Ecto neural progenitor cell (in vitro differentiated cells): ENCODE results near the gene RIPK4.

ENCODE experiments used
- DNase-seq: peaks from one replicate; pipeline ENCODE4 v3.0.0-alpha.2; 2018; ENCODE audit warnings: low spot score

Gene RIPK4

GRCh38 chr21:41753006-41753898 is 13.6 kb downstream of the RIPK4 start:
- peak; percentile 40 for DNase-seq

GRCh38 chr21:41752231-41752681 is 14.6 kb downstream of the RIPK4 start:
- DNase-seq = peak; percentile 44

DNA sequence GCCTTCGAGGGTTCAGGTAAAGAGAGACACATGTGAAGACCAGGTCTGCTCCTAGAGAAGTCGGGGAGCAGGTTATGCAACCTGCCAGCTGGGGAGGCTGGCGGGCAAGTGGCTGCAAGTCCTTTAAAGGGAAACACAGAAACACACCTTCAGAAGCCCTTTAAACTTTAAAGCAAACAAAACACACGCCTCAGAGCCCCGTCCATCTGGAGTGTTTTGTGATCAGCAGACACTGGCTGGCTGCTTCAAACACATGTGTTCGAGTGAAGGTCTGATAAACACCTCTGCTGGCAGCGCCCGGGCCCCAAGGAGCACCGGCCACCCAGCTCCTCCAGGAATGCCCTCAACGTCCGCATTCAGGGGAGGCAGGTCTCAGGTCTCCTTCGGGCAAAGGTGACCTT is 15.2 kb downstream of the RIPK4 start:
- peak; percentile 47 for DNase-seq

DNA sequence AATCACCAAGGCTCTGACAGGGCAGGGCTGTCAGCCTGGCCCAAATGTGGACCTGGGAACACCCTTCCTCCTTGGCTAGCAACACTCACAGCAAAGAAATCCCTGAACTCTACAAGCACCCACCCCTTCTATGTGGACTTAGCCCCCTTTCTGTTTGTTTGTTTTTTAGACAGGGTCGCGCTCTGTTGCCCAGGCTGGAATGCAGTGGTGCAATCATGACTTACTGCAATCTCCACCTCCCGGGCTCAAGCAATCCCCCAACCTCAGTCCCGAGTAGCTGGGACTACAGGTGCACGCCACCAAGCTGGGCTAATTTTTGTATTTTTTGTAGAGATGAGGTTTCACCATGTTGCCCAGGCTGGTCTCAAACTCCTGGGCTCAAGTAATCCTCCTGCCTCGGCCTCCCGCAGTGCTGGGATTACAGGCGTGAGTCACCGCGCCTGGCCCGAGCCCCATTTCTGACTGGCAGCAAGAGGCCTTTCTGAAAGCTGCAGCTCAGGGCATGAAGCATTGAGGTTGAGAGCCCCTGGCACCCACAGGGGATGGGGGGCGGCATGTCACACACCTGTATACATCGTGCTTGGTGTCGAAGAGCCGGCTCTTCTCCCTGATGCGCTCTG is 16.2 kb downstream of the RIPK4 start:
- DNase-seq = peak; percentile 58

- DNase-seq = peak; percentile 83
These were observed 16.8 kb downstream of the RIPK4 start for GRCh38 chr21:41750051-41750450.

GRCh38 chr21:41749286-41749685 is 17.6 kb downstream of the RIPK4 start:
- DNase-seq = peak; percentile 33

GRCh38 chr21:41747943-41748738 is 18.7 kb downstream of the RIPK4 start:
- no peak for DNase-seq

DNA sequence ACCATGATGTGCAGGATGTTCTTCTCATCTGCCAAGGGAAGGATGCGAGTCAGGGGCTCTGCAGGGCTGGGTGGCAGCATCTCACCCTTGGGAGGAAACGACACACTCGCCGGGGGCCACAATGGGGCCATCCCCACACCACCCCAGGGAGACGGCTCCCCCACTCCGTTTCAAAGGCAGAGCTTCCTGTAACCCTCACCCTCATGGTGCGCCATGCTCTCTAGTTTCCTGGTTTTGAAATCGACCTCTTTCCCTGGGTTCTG is 20.2 kb downstream of the RIPK4 start:
- DNase-seq = peak; percentile 38

GRCh38 chr21:41745971-41746743 is 20.7 kb downstream of the RIPK4 start:
- peak; percentile 49 for DNase-seq

DNA sequence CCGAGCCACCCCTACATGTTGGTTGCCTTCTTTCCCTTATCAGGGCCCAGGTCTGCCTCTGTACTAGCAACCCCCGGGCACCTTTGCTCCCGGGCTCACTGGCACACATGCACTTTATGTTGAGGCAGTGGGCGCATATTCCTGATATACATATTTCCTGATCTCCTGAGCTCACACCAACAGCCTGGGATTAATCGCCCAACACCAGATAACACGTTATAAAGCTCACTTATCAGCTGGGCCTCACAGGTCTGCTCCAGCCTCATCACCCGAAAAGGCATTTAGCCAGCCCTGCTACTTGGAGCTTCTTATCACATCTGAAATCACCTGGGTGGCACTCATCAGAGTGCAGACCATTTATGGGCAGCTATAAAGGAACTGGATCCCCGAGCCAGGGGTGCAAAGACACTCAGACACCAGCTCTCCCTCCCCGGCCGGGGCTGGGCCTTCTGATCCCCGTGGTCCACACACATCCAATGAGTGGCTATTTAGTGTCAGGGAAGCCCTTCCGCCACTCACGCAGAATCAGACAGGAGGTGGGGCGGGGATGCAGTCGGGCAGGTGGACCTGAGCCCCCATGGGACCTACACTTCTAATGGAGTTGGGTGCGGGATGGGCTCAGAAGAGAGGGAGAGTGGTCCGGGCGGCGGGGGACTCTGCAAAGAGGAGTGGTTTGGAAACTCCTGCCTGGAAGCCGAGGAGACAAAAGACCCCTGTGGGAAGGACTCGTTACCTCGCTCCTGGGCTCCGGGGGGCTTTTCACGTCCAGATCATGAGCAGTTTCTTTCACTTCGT is 21.6 kb downstream of the RIPK4 start:
- peak; percentile 41 for DNase-seq

DNA sequence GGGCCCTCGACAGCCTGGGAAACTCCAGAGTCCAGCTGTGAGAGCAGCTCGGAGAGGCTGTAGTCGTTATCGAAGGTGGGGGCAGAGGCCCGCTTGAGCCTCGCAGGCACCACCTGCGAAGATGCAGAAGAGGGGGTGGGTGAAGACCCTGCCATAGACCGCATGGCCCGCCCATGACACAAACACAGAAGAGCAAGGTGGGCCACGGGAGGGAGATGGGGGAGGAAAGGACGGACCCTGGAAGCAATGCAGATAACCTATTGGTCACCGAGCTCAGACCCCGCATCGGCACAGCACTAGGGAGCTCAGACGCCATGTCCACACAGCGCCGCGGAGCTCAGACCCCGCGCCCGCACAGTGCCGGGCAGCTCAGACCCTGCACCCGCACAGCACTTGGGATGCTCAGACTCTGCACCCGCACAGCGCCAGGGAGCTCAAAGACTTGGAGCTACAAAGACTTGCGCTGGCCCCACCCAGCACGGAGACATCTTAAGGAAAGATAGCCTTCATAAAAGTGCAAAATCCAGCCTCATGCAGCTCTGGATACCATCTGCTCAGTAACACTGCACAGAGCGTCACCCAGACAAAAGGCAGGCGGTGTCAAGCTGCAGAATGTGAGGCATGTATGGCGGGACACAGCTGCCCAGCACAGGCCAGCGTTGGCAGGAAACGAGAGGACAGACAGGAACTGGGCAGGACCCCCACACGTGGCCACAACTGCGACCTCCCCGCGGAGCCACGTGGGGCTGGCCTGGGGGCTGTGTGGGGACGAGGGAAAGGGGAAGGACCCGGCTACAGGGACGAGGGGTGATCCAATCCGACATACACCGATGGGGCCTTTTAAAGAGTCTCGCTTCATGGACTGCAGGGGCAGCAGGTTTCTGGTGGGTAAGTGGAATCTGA is 22.6 kb downstream of the RIPK4 start:
- DNase-seq = peak; percentile 44

- DNase-seq = no peak
These were observed 23.4 kb downstream of the RIPK4 start for GRCh38 chr21:41743321-41744027.

GRCh38 chr21:41742073-41742875 is 24.6 kb downstream of the RIPK4 start:
- DNase-seq = no peak

DNA sequence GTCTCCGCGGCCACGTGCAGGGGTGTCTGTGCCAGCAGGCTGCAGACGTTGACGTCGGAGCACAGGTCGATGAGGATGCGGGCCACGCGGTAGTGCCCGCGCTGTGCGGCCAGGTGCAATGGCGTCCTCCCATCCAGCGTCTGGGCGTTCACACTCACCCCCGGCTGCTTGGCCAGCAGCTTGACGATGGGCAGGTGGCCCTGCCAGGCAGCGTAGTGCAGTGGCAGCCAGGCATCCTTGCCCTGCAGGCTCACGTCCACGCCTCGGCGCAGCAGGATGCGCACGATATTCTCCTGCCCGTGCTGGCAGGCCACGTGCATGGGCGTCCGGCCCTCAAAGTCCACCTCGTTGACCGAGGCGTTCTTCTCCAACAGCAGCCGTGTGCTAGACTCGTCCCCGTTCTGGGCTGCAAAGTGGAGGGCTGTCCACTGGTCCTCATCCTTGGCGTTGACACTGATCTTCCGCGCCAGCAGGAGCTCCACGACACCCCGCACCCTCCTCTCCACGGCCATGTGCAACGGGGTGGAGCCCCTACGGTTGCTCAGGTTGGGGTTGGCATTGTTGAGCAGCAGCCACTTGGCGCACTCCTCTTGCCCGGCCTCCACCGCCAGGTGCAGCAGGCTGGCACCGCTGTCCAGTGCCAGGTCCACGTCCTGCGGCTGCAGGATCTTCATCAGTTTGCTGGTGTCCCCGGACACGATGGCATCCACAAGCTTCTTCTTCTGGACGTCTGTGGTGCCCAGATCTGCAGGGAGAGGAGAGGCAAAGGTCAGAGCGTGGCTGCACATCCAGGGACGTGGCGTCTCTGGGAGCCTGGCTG is 25.4 kb downstream of the RIPK4 start:
- no peak for DNase-seq

GRCh38 chr21:41740604-41741252 is 26.1 kb downstream of the RIPK4 start:
- no peak for DNase-seq

DNA sequence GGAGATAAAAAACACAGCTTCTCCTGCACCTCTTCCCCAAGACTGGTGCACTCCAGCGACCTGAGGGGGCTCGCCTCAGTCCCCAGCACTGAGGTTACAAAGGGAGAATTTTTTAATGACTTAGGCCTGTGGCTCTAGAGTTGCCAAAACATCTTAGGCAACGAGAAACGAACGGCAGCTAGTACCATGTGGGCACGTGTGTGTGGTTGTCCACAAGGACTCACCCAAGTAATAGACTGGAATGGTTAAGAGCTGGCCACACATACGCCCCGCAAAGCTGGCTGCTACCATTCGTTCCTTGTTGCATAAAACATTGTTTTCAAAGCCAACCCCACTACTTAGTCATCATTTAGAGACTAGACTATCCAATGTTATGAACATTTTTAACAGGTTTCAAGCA is 26.9 kb downstream of the RIPK4 start:
- no peak for DNase-seq

GRCh38 chr21:41739011-41739410 is 27.8 kb downstream of the RIPK4 start:
- DNase-seq = no peak
